T47D (cell line): Measurements from ENCODE around the gene TSPAN11.

ENCODE experiments used
- DNase-seq, 2 experiments: peaks; one replicate each; pipeline versions ENCODE4 v3.0.0 to v3.0.0-alpha.2; 2011 to 2012; ENCODE audit warnings: low read depth in 1 of 2, low spot score in 1 of 2
- JUND ChIP-seq: IDR thresholded peaks from 2 replicates; pipeline ENCODE4 v1.6.1; 2012; ENCODE audit warnings: low read depth
- in situ Hi-C: cut with HindIII; loops from 2 replicates; pipeline ENCODE4 v1.10.0; 2016; ENCODE audit warnings: low sequenced_read_pairs, low pct_unique_long_range_greater_than_20kb

Gene TSPAN11

DNA sequence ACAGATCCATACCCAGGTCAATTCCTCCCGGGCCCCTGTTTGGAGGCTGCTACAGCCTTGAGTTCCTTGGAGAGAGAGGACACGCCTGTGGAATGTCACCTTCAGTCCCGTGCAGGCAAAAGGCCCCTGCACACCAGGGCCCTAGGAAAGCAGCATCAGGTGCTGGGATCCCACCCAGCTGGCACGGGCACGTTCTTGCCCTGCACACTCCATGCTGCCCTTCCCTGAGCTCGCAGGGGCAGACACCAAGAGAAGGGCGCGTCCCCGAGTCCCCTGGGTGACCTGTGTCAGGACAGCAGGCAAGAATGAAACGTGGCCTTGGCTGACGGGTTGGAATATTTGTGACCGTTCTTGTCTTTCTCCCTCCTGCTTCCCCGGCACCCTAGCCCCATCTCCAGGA, 67.7 kb downstream of the TSPAN11 start:
- in situ Hi-C loops: no loop called here
- no peak for TF ChIP-seq JUND
- no peak for DNase-seq

GRCh38 chr12:30996255-30996654, 69.7 kb downstream of the TSPAN11 start:
- TF ChIP-seq JUND: no peak
- no peak for DNase-seq
- in situ Hi-C loops: no loop called here

DNA sequence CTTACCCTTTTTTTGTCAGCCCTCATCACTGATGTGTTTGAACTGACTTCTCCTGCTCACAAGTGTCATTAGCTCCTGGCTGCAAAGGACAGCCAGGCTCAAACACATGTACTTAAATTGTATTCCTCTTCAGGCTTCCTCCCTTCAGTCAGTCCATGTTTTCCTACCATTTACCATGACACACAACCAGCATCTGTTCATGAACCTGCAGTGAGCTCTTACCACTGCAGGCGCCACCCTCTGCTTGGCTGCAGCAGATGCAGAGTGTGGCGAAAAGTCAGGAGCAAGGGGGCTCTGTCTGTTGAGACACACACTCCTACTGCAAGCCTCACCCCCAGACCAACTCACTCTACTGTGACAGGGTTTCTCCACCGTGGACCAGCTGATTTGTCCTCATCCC, 70.2 kb downstream of the TSPAN11 start:
- TF ChIP-seq JUND: no peak
- in situ Hi-C loops: no loop called here
- DNase-seq: no peak

DNA sequence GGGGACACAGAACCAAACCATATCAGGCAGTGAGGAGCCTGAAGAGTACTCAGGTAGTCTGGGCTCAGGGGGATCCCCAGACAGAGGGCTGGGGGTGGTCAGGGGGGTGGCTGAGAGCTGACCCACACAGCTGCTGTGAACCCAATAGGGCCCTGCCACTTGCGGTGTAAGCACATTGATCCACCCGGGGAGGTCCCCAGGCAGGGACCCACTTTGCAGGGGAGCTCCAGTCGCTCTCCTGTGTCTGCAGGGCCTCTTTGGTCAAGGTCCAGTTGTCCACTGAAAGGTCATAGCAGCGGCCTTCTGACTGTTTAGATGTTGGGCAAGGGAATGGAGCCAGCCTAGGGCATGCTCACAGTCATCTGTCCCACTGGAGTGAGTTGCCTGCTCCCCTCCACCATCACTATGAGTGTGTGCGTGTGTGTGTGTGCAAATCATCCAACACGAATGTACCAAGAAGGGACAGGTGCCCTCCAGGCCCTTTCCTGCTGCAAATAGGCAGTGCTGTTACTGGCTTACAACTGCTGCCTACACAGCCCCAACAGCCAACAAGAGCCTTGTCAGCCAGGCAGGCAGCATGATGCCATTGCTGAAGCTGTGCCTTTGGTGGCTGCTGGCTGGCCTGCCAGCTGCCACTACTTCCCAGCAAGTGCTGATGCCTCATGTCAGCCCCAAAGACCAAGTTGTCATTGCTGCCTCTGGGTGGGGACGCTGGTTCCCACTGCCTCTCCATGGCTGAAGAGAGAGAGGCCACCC, 71.3 kb downstream of the TSPAN11 start:
- DNase-seq: no peak

GRCh38 chr12:30999011-30999410, 72.5 kb downstream of the TSPAN11 start:
- in situ Hi-C loops: no loop called here
- DNase-seq: no peak
- no peak for TF ChIP-seq JUND

More for the DNA sequence above, 71.3 kb downstream of the TSPAN11 start:
- no peak for TF ChIP-seq JUND
- in situ Hi-C loops: no loop called here

GRCh38 chr12:30999723-31000122, 73.2 kb downstream of the TSPAN11 start:
- no peak for DNase-seq
- TF ChIP-seq JUND: no peak
- in situ Hi-C loops: no loop called here

GRCh38 chr12:31000751-31001150, 74.2 kb downstream of the TSPAN11 start:
- in situ Hi-C loops: no loop called here
- no peak for TF ChIP-seq JUND
- DNase-seq: no peak

DNA sequence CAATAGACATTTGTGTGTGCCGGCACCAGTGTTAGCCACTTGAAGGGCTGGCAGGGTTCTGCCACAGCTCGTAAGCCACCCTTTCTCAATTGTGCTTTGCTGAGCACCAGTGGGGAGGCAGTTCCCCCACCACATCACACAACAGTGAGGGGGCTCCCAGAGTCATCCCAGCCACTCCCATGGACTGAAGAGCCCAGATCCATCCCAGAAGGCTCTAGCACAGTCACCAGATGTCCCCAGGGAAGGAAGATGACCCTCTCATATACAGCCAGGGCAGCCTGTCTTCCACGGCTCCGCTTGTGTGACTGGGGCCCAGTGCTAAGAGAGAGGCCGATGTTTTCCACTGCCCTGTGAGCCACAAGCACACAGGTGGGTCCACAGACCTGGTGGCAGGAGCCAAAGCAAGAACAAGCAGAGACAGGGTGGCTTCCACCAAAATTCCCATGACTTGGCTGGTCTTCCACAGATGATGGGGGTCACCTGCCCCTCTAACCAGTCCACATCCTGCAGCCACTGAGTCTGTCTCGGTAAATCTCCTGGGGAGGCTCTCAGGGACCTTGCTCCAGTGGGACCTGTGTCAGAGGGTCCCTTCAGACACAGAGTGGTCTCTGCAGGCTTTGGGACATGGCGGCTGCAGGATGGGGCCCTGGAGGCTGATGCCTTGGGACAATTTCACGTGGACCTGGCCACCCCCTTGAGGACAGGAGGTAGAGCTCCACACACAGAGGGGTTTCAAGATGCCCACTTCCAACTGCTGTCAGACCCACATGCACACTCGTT, 75.2 kb downstream of the TSPAN11 start:
- no peak for TF ChIP-seq JUND
- in situ Hi-C loops: no loop called here
- DNase-seq: no peak

DNA sequence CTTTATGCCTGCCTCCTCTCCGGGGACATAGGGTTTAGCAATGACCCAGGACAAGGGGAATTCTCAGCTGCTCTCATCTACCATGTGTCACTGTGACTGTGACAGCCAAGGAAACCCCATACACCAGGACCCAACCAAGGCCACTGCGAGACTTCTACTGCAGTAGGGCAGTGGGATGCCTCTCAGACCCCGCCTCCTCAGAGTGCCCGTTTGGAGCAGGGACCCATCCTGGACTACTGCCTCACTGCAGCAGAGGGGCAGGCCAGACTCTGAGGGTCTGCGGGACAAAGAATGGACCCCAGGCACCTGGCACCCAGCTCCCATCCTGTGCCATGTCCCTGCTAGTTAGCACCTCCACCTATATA, 75.8 kb downstream of the TSPAN11 start:
- DNase-seq: no peak
- TF ChIP-seq JUND: no peak
- in situ Hi-C loops: no loop called here

DNA sequence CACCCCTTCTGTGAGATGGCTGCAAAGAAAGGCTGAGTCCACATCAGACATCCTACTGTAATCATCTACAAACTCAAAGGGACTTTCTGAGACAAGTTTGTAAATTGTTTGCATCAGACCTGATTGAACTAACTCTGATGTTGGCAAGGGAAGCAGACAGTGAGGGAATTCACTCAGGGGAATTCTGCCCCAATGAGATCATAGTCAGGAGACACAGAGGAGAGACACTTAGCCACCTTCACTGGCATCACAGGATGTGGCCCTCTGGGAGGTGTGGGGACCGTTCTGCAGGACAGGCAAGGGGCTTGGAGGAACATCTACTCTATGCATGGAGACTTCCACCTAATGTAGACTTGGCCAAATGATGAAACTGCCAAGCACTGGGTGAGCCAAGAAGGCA, 76.5 kb downstream of the TSPAN11 start:
- in situ Hi-C loops: no loop called here
- TF ChIP-seq JUND: no peak
- no peak for DNase-seq

DNA sequence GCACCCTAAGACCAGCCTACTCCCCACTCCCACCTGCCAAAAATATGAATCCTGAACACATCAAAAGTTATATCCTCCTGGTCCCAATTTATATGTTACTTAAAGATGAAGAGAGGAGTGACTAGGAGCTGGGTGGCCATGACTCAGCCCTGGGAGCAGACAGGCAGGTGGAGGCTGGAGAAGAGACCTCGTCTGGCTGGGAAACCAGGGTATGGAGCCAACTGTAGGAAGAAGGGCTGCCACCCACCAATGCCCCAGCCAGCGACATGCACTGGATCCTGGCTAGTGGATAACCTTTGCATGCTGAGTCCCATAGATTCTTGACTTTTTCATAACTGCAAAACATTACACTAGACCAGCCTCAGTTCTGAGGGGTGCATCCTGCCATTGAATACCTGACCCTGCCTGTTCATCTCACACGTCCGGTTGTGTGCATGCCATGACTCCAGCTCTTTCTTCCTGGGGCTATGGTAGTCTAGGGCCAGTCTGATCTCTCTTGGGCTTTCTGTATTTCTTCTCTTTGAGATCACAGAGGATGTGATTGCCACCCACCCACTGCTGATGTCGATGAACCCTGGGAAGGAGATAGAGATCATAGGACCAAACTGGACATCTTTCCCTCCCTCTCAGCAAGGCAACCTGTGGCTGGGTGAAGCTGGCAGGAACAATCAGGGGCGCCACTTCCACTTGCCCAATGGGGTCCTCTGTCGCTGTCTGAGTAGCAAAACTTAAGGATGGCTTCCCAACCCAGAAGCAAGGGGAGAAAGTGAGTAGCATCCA, 77.5 kb downstream of the TSPAN11 start:
- no peak for DNase-seq
- in situ Hi-C loops: no loop called here
- no peak for TF ChIP-seq JUND

GRCh38 chr12:31004666-31005065, 78.1 kb downstream of the TSPAN11 start:
- no peak for TF ChIP-seq JUND
- no peak for DNase-seq
- in situ Hi-C loops: no loop called here
